ENCODE results near the gene ITGB3.

The ITGB3 gene

DNA sequence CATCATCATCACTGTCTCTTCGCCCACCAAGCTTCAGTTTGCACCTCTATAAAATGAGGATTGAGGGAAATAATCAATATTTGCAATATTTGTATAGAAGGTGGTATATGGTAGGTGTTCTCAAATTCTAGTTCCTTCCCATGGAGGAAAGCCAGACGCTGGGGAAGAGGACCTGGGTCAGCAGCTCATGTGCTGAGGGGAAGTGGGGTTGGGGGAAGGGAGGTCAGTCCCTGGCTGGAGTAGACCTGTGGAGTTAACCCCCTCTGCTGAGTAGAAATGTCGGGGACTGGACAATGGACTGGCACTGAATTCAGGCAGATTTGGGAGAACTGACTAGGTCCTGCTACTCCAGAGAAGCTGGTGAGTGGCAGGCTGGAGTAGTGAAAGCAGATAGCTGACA, 12.8 kb upstream of the ITGB3 start:
- H3K4me3 ChIP-seq (ENCODE audit: low read depth, low read length): no peak overlapping the region
- no peak for DNase-seq (ENCODE audit: low read depth)
- TF ChIP-seq, protein P1, sequence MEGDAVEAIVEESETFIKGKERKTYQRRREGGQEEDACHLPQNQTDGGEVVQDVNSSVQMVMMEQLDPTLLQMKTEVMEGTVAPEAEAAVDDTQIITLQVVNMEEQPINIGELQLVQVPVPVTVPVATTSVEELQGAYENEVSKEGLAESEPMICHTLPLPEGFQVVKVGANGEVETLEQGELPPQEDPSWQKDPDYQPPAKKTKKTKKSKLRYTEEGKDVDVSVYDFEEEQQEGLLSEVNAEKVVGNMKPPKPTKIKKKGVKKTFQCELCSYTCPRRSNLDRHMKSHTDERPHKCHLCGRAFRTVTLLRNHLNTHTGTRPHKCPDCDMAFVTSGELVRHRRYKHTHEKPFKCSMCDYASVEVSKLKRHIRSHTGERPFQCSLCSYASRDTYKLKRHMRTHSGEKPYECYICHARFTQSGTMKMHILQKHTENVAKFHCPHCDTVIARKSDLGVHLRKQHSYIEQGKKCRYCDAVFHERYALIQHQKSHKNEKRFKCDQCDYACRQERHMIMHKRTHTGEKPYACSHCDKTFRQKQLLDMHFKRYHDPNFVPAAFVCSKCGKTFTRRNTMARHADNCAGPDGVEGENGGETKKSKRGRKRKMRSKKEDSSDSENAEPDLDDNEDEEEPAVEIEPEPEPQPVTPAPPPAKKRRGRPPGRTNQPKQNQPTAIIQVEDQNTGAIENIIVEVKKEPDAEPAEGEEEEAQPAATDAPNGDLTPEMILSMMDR (IDR thresholded peaks at IDR 0.05; ENCODE audit: low read depth, low read length, missing control alignments): no peak
- in situ Hi-C loops (cut with HindIII; ENCODE audit: low sequenced_read_pairs): no loop called here

DNA sequence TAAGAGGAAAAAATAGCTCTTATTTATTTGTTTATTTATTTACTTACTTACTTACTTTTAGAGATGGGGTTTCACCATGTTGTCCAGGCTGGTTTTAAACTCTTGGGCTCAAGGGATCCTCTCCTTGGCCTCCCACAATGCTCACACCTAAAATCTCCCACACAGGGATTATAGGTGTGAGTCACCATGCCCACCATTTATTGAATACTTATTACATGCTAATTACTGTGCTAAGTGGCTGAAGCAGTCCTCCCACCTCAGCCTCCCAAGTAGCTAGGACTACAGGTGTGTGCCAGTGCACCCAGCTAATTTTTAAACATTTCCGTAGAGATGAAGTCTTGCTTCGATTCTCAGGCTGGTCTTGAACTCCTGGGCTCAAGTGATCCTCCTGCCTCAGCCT, 11.0 kb upstream of the ITGB3 start:
- in situ Hi-C loops (cut with HindIII; ENCODE audit: low sequenced_read_pairs): no loop called here
- H3K4me3 ChIP-seq (ENCODE audit: low read depth, low read length): no peak overlapping the region
- TF ChIP-seq, protein P1 (IDR thresholded peaks at IDR 0.05; ENCODE audit: low read depth, low read length, missing control alignments): no peak
- no peak for DNase-seq (ENCODE audit: low read depth)

DNA sequence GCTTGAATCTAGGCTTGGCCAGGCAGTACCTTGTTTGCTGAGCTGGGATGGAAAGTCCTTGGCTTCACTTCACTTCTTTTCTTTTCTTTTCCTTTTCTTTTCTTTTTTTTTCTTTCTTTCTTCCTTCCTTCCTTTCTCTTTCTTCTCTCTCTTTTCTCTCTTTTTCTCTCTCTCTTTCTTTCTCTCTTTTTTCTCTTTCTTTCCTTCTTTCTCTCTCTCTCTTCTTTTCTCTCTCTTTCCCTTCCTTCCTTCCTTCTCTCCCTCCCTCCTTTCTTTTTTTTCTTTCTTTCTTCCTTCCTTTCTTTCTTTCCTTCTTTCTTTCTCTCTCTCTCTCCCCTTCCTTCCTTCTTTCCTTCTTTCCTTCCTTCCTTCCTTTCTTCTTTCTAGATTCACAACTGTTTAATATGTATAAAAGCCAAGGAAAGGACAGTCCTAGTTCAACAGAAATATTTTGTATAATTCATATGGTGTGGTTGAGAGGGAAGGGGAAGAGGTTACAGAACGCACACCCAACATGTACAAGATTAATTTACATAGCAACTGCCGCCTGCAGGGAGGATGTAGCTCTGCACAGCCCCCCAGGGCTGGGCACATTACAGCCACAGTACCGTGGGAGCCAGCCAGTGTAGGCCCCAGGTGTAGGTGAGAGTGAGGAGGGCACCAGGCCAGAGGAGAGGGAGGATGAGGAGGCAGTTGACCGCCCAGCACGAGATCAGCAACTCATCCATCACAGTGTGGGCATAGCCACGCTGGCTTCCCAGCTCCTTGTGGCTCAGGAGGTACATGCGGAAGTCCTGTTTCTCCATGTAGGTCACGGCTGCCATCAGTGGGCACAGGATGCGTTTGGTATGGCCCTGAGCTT, 9.7 kb upstream of the ITGB3 start:
- no peak overlapping the region for H3K4me3 ChIP-seq (ENCODE audit: low read depth, low read length)
- DNase-seq (ENCODE audit: low read depth): no peak
- in situ Hi-C loops (cut with HindIII; ENCODE audit: low sequenced_read_pairs): no loop called here
- TF ChIP-seq, protein P1 (IDR thresholded peaks at IDR 0.05; ENCODE audit: low read depth, low read length, missing control alignments): no peak

DNA sequence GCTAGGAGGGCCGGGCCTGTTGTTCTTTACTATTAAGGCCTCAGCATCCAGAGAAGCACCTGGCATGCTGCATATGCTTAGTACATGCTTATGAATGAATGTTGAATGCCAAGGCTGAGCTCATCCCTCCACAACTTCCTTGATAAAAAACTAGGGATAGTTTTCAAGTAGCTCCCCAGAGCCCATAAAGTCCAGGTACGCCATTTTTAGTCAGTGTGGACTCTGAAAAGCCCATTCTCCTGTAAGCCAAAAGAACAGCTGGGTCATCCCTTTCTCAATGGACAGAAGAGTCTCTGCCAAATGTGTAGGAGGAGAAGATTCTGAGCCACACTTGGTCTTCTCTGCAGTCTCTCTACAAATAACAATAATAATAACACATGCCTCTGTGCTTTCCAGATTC, 8.9 kb upstream of the ITGB3 start:
- TF ChIP-seq, protein P1 (IDR thresholded peaks at IDR 0.05; ENCODE audit: low read depth, low read length, missing control alignments): no peak
- DNase-seq (ENCODE audit: low read depth): no peak
- no peak overlapping the region for H3K4me3 ChIP-seq (ENCODE audit: low read depth, low read length)
- in situ Hi-C loops (cut with HindIII; ENCODE audit: low sequenced_read_pairs): no loop called here

DNA sequence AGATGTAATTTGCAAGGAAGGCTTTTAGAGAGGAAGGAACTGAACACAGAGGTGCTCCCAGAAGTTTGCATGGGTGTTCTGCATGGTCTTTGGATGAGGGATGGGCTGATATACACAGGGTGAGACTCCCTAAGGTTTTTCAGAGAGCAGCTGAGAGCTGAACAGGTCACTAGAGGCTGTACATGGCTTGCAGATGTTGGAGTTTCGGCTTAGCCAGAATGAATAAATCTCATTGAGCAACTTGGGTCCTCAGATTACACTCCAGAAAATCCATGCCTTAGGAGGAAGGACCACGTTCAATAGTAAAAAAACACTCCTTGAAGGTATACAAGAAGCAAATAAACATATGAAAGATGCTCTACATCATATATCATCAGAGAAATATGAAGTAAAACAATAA, 7.5 kb upstream of the ITGB3 start:
- in situ Hi-C loops (cut with HindIII; ENCODE audit: low sequenced_read_pairs): no loop called here
- H3K4me3 ChIP-seq (ENCODE audit: low read depth, low read length): no peak overlapping the region
- DNase-seq (ENCODE audit: low read depth): no peak
- TF ChIP-seq, protein P1 (IDR thresholded peaks at IDR 0.05; ENCODE audit: low read depth, low read length, missing control alignments): no peak

DNA sequence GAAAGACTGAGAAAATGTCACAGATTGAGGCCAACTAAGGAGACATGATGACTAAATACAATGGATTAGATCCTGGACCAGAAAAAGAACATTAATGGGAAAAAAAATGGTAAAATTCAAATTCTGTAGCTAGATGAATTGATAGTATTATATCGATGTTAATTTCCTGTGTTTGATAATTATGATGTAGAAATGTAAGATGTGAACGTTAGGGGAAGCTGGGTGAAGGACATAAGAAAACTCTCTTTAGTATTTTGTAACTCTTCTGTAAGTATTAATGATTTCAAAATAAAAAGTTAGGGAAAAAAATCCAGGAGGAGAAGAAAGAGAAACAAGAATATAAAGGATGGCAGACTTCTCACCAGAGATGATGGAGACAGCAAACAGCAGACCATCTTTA, 2.8 kb upstream of the ITGB3 start:
- no peak for DNase-seq (ENCODE audit: low read depth)
- no peak overlapping the region for H3K4me3 ChIP-seq (ENCODE audit: low read depth, low read length)
- in situ Hi-C loops (cut with HindIII; ENCODE audit: low sequenced_read_pairs): no loop called here
- TF ChIP-seq, protein P1 (IDR thresholded peaks at IDR 0.05; ENCODE audit: low read depth, low read length, missing control alignments): no peak
